Osteoblast (primary cell): Measurements from ENCODE around the gene NLRX1. TPM values are rescaled to one million over a fixed set of nuclear protein-coding genes. Genes with fewer than 3 reads are reported as not detected.

Experiments used
- DNase-seq: peaks from one replicate; pipeline ENCODE4 v3.0.0; 2011; ENCODE audit warnings: low spot score, mixed read lengths; ENCODE audit not compliant: insufficient read length; ENCODE audit errors: missing footprints
- H2AFZ ChIP-seq: 2 replicates; pipeline ENCODE4 v1.6.0; 2011; ENCODE audit warnings: mild to moderate bottlenecking, low read length
- H3K27ac ChIP-seq: 2 replicates; pipeline ENCODE4 v1.5.1; 2011; ENCODE audit warnings: mild to moderate bottlenecking, low read depth, low read length, moderate library complexity
- H3K27me3 ChIP-seq: 2 replicates; pipeline ENCODE4 v1.6.0; 2012; ENCODE audit warnings: mild to moderate bottlenecking, control low read depth, inconsistent platforms, low read length, moderate library complexity; ENCODE audit not compliant: insufficient read depth
- H3K36me3 ChIP-seq: 2 replicates; pipeline ENCODE4 v1.5.1; 2011; ENCODE audit warnings: mild to moderate bottlenecking, low read length, control low read depth, moderate library complexity; ENCODE audit not compliant: insufficient read depth
- H3K4me1 ChIP-seq: 2 replicates; pipeline ENCODE4 v1.5.1; 2011; ENCODE audit warnings: mild to moderate bottlenecking, low read length, control low read depth, moderate library complexity; ENCODE audit not compliant: insufficient read depth
- H3K4me2 ChIP-seq: 2 replicates; pipeline ENCODE4 v1.6.0; 2011; ENCODE audit warnings: mild to moderate bottlenecking, low read length; ENCODE audit not compliant: insufficient read depth
- H3K4me3 ChIP-seq: fragments of 200-600 bp; sonication (generic); 3 replicates; pipeline ENCODE4 v1.5.1; 2012; ENCODE audit warnings: mild to moderate bottlenecking, low read length, inconsistent platforms; ENCODE audit not compliant: insufficient read depth
- H3K79me2 ChIP-seq: 2 replicates; pipeline ENCODE4 v1.6.0; 2012; ENCODE audit warnings: mild to moderate bottlenecking, low read length, control low read depth, inconsistent platforms; ENCODE audit not compliant: insufficient read depth
- H3K9me3 ChIP-seq: 2 replicates; pipeline ENCODE4 v1.5.1; 2011; ENCODE audit warnings: low read depth, low read length, control low read depth
- H4K20me1 ChIP-seq: 2 replicates; pipeline ENCODE4 v1.6.0; 2012; ENCODE audit warnings: mild to moderate bottlenecking, low read length, control low read depth; ENCODE audit not compliant: insufficient read depth
- total RNA-seq: library from RNA; depleted of rRNA; stranded (reverse); fragments of >200 nt; gene quantifications from 2 replicates; pipeline ENCODE4 v1.2.3, GENCODE V29; 2012
- TF ChIP-seq, protein P1 (sequence below): IDR thresholded peaks from 2 replicates; pipeline ENCODE4 v1.5.1; 2011; ENCODE audit warnings: mild to moderate bottlenecking, low read depth, low read length, moderate library complexity; ENCODE audit errors: extremely low read depth

The NLRX1 gene, protein sequence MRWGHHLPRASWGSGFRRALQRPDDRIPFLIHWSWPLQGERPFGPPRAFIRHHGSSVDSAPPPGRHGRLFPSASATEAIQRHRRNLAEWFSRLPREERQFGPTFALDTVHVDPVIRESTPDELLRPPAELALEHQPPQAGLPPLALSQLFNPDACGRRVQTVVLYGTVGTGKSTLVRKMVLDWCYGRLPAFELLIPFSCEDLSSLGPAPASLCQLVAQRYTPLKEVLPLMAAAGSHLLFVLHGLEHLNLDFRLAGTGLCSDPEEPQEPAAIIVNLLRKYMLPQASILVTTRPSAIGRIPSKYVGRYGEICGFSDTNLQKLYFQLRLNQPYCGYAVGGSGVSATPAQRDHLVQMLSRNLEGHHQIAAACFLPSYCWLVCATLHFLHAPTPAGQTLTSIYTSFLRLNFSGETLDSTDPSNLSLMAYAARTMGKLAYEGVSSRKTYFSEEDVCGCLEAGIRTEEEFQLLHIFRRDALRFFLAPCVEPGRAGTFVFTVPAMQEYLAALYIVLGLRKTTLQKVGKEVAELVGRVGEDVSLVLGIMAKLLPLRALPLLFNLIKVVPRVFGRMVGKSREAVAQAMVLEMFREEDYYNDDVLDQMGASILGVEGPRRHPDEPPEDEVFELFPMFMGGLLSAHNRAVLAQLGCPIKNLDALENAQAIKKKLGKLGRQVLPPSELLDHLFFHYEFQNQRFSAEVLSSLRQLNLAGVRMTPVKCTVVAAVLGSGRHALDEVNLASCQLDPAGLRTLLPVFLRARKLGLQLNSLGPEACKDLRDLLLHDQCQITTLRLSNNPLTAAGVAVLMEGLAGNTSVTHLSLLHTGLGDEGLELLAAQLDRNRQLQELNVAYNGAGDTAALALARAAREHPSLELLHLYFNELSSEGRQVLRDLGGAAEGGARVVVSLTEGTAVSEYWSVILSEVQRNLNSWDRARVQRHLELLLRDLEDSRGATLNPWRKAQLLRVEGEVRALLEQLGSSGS
- 24.2 and 29.7 TPM in 2 replicates for total RNA-seq

GRCh38 chr11:119168471-119169281, at the start of gene NLRX1:
NLRX1 (plus strand) TSS chr11:119168725; CDS start chr11:119171404, 2,679 bp downstream.
- Histone ChIP-seq H4K20me1 (no peaks in the 10 kb centered on the region), H2AFZ (peak within 1 kb of the TSS; percentile 98), H3K27ac (peak within 1 kb of the TSS; percentile 79), H3K27me3 (no peaks in the 10 kb centered on the region), H3K79me2 (peaks cover 3% of the 10 kb centered on the region), H3K4me1 (peaks cover 9% of the 10 kb centered on the region), H3K4me3 (peak within 1 kb of the TSS; percentile 89), H3K36me3 (peaks cover 2% of the 10 kb centered on the region), H3K9me3 (no peaks in the 10 kb centered on the region), H3K4me2 (peak within 1 kb of the TSS; percentile 94)
- peak; percentile 99 for DNase-seq
- TF ChIP-seq, protein P1, sequence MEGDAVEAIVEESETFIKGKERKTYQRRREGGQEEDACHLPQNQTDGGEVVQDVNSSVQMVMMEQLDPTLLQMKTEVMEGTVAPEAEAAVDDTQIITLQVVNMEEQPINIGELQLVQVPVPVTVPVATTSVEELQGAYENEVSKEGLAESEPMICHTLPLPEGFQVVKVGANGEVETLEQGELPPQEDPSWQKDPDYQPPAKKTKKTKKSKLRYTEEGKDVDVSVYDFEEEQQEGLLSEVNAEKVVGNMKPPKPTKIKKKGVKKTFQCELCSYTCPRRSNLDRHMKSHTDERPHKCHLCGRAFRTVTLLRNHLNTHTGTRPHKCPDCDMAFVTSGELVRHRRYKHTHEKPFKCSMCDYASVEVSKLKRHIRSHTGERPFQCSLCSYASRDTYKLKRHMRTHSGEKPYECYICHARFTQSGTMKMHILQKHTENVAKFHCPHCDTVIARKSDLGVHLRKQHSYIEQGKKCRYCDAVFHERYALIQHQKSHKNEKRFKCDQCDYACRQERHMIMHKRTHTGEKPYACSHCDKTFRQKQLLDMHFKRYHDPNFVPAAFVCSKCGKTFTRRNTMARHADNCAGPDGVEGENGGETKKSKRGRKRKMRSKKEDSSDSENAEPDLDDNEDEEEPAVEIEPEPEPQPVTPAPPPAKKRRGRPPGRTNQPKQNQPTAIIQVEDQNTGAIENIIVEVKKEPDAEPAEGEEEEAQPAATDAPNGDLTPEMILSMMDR, result peak; percentile 84

- Histone ChIP-seq H2AFZ (no peak overlapping the region), H3K36me3 (peaks cover 25% of the 10 kb centered on the region), H4K20me1 (peaks cover 11% of the 10 kb centered on the region), H3K27me3 (no peaks in the 10 kb centered on the region), H3K4me3 (no peak overlapping the region), H3K4me1 (peaks cover 17% of the 10 kb centered on the region), H3K79me2 (peaks cover 23% of the 10 kb centered on the region), H3K4me2 (no peak overlapping the region), H3K27ac (no peak overlapping the region), H3K9me3 (no peaks in the 10 kb centered on the region)
- peak; percentile 49 for DNase-seq
- TF ChIP-seq, protein P1, result no peak
These were observed 49.6 kb upstream of the NLRX1 start for GRCh38 chr11:119118946-119119345.

DNA sequence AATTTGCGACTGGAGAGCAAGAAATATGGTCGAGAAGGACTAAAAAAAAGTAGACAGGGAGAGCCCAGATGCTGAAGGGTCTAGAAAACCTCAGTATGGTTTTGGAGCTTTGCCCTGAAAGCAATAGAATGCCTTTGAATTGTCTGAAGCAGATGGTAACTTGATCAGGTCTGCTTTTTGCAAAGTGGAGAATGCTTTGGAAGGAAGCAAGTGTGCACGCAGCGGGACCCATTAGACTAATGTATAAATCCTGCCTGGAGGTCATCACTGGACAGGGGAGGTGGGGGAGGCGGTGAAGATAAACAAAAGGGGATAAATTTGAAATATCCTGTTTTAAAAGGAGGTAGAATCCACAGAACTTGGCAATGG, 47.9 kb upstream of the NLRX1 start:
- Histone ChIP-seq H3K9me3 (no peaks in the 10 kb centered on the region), H3K4me2 (peak overlapping the region; percentile 99), H3K36me3 (peaks cover 19% of the 10 kb centered on the region), H3K79me2 (peaks cover 28% of the 10 kb centered on the region), H2AFZ (peak overlapping the region; percentile 91), H4K20me1 (peaks cover 11% of the 10 kb centered on the region), H3K27me3 (no peaks in the 10 kb centered on the region), H3K4me3 (peak overlapping the region; percentile 91), H3K4me1 (peaks cover 17% of the 10 kb centered on the region), H3K27ac (peak overlapping the region; percentile 68)
- TF ChIP-seq, protein P1, result no peak
- peak; percentile 82 for DNase-seq
